Activated CD8-positive, alpha-beta memory T cell treated with anti-CD3 and anti-CD28 coated beads, Interleukin-2, amount 50 U/mL, for 4 hours (primary cell): ENCODE data around the gene MC1R.

Experiments
- DNase-seq: peaks from one replicate; pipeline ENCODE4 v3.0.0-alpha.2; 2020

The MC1R gene

DNA sequence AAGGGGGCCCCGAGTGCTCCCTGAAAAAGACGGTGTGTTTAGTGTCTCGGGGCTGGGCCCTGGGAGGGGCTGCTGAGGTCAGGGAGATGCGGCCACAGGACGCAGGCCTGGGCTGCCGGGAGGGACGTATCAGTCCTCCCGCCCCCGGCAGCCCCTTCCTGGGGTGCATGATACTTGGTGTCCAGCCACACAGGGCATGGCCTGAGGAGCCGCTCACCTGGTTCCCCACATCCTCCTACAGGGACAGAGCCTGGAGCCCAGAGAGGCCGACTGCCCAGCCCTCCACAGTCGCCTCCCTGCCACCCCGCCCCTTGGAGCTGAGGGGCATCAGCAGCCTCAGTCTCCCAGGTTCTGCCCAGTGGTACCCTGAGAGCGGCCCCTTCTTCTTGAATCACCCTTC lies 17.8 kb downstream of the MC1R start:
- DNase-seq: no peak

DNA sequence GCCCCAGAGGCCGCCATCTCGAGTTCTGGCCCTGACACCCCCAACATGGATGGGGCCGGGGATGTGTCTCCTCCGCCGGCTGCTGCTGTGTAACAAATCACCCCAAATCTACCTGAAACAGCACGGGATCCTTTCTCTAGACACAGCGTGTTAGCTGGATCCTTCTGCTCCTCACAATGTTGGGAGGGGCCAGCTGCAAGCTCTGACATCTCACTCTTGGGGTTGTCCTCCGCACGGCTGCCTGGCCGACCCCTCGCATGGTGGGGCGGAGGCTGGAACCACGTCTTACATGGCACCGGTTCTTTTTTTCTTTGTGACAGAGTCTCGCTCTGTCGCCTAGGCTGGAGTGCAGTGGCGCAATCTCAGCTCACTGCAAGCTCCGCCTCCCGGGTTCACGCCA lies 18.3 kb downstream of the MC1R start:
- DNase-seq: no peak

DNA sequence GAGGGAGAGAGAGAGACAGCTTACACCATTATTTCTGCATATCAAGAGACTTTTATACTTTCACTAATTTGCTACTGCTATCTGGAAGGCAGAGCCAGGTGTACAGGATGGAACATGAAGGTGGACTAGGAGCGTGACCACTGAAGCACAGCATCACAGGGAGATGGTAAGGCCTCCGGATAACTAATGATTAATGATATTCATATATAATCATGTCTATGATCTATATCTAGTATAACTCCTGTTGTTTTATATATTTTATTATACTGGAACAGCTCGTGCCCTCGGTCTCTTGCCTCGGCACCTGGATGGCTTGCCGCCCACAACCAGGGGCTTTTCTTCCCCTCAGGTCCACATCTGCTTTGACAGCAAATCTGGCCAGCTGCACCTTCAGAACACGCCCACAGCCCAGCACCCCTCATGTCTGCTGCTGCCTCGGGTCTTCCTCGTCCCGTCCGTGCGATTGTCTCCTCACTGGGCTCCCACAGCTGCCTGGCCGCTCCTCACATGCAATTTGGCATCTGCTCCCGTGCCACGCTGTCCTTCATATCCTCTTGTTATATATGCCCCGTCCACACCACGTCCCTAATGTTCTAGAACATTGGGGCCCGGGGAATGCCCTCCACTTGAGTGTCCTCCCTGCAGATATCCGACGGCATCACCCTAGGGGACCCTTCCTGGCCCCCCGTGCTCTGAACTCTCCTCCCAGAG lies 19.7 kb downstream of the MC1R start:
- DNase-seq: no peak

DNA sequence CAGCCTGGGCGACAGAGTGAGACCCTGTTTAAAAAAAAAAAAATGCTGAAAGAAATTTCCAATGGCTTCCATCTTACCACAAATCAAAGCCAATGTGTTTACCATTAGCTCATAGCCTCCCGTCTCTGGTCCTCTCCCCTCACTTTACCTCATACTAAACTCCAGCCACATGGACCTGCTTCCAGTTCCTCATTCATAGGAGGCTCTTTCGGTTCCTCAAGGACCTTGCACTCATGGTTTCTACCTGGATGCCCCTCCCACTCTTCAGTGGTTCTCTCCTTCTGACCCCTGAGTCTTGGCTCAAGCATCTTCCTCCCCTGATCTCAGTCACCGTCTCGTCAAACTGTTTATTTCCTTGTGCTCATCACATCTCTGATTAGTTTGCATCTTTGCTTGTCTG lies 26.1 kb downstream of the MC1R start:
- no peak for DNase-seq

DNA sequence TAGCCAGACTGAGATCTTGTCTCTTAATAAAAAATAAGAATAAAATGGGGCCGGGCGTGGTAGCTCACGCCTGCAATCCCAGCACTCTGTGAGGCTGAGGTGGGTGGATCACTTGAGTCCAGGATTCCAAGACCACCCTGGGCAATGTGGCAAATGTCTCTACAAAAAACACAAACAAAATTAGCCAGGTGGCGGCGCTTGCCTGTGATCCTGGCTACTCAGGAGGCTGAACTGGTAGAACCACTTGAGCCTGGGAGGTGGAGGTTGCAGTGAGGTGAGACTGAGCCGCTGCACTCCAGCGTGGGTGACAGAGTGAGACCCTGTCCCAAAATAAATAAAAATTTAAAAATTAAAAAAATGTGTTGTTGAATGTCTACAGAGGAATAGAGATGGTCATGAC lies 27.0 kb downstream of the MC1R start:
- no peak for DNase-seq

DNA sequence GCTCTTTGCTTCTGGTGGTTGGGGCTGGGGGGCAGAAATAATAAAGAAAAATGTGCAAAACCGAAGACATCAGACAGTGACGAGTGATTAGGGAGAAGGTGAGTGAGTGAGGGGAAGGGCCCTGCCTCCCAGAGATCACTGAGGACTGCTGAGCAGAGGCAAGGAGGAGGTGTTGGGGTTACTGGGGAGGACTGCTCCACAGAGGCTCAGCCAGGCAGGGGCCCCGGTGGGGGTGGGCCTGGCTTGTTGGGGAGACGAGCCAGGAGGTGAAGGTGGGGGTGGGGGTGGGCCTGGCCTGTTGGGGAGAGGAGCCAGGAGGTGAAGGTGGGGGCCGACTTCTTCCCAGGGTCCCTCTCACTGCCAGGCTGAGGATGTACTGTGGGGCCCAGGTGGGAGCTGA lies 27.9 kb downstream of the MC1R start:
- DNase-seq: no peak

DNA sequence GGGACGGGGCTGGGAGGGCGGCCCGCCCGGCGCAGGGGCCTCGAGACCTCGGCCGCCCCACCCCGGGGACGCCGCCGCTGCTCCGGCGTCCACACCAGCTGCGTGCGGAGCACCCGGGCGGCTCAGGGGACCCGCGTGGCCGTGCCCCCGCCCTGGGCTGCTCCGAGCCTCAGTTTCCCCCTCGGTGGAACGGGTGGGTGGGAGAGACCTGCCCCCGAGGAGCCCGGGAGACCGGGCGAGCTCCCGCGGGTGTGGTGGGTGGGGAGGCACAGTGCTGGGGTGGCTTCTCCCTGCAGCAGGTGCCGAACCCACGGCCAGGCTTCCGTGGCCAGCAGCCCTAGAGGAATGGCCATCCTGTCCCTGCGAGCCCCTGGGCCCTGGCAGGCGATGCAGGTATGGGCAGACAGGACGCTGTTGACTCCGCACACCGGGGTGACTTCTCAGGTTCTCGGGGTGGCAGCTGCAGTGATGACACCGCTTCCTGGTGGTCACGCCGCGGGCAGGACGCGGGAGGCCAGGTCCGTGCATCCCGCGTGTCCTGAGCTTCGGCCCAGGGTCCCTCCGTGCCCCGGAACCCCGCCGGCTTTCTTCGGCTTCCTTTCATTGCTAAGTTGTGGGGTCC lies 30.6 kb downstream of the MC1R start:
- DNase-seq: no peak

DNA sequence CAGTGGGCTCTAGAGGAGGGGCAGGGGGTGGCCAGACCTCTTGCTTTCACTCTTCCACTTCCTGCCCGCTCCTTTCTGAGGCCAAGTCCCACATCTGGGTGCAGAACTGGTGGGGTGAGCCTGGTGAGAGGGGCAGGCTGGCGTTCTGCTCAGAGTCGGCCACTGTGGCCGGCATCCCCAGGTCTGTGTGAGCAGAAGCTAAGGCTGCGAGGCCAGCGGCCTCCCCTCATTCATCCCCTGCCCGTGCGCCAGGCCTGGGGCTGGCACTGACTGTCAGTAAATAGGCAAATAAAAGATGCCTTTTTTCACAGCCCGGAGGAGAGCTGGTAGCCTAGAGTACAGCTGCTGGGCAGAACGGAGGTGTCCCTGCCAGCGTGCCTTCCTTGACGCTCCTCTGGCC lies 31.1 kb downstream of the MC1R start:
- DNase-seq: no peak

DNA sequence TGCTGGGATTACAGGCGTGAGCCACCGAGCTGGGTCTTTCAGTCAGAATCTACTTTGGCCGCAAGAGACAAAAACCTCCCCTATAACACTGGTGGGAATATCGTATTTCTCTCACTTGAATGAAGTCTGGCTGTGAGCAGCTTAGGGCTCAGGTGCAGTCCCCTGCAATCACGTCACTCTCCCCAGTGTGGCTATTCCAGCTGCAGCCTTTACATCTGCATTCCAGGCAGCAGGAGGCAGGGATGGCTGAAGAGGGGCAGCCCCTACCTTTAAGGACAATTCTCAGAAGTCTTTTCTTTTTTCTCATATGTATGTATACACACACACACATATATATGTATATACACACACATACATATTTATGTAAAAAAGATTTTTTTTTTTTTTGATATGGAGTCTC lies 32.8 kb downstream of the MC1R start:
- no peak for DNase-seq

DNA sequence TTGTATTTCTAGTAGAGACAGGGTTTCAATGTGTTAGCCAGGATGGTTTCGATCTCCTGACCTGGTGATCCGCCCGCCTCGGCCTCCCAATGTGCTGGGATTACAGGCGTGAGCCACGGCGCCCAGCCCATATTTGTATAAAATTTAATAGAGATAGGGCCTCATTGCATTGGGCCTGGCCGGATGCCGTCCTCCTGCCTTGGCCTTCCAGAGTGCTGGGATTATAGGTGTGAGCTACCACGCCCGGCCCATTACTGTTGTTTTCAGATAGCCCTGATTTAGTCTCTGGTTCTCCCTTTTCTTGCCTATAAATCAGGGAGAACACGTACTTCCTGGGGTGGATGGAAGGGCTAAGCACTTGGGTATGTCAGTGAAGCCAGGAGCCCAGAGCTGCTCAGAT lies 33.4 kb downstream of the MC1R start:
- DNase-seq: no peak

DNA sequence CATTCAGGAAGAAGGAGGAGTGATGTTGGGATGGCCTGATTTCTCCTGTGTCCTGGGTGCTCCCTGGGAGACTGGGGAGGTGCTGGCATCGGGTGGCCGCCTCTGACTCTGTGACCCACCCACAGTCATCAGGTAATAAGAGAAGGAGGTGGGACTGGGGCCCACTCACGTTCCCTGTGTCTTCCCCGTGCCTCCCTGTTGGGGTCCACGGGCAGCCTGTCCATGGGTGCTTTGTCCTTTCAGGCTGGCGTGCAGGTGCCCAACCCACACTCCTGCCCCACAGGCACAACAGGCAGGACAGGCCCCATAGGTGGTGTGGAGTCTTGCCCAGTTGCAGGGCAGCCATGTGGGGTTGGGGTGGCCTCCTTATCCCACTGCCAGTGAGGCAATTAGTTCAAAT lies 33.9 kb downstream of the MC1R start:
- DNase-seq: no peak

DNA sequence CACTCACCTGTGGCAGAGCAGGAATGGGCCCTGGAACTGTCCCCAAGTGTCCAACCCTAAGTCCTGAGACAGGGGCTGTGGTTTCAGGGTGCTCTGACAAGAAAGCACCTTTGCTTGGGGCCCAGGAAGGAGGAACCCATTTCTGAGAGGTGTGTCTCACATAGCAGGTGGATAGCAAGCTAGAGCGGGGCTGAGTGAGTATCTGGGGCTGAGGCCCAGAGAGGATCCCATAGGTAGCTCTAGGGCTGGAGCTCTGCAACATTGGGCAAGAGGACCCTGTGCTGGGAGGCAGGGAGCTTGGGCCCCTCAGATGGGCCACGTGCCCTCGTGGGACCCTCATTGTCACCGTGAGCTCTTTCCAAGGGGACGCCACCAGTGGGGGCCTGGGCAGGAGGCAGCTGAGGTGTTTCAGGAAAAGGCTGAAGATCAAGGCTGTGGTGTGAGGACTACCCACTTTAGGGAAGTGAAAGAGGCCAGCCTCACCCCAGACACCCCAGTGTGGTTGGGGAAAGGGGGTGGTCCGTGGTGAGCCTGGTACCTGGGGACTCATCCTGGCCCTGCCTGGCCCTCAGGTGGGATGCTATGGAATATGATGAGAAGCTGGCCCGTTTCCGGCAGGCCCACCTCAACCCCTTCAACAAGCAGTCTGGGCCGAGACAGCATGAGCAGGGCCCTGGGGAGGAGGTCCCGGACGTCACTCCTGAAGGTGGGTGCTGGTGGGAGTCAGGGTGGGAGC lies 35.2 kb downstream of the MC1R start:
- DNase-seq: no peak

DNA sequence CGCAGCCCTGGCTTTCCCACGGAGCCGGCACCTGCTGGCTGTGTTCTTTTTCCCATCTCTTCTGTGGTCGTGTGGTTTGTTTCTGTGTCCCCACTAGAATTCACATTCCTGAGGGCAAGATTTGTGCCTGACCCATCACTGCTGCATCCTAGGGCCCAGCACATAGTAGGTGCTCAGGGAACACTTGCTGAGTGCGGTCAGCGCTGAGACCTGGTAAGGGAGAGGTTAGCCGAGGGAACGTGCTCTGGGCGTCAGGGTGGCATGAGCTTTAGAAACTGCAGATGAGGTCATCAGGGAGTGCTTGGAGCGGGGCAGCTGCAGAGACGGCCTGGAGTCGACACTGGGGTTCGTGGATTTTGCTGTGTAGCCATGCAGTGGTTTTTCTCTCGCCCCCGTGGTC lies 35.8 kb downstream of the MC1R start:
- DNase-seq: no peak

DNA sequence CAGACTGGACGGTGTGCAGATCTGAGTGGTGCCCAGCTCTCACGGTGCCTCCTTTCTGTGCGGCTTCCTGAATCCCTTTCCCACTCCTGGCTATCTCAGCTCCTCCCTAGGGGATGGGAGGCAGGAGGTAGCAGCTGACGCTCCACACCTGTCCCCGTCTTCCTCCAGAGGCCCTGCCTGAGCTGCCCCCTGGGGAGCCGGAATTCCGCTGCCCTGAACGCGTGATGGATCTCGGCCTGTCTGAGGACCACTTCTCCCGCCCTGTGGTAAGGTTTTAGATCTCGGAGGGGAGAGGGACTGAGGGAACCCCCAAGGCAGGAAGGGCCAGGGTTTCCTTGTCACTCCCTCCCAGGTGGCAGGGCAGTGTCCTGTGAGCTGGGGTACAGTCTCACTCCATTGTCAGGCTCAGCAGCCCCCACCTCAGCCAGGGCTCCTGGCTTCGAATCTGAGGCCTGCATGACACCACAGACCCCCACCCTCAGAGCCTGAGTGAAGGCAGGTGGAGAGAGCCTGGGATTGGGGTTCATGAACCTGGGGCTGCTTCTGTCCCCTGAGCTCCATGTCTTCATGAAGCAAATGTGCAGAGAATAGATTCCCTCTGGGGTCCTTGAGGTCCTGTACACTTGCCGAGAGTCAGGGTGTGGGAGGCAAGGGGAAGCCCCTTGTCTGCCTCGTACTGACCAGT lies 36.5 kb downstream of the MC1R start:
- DNase-seq: no peak

DNA sequence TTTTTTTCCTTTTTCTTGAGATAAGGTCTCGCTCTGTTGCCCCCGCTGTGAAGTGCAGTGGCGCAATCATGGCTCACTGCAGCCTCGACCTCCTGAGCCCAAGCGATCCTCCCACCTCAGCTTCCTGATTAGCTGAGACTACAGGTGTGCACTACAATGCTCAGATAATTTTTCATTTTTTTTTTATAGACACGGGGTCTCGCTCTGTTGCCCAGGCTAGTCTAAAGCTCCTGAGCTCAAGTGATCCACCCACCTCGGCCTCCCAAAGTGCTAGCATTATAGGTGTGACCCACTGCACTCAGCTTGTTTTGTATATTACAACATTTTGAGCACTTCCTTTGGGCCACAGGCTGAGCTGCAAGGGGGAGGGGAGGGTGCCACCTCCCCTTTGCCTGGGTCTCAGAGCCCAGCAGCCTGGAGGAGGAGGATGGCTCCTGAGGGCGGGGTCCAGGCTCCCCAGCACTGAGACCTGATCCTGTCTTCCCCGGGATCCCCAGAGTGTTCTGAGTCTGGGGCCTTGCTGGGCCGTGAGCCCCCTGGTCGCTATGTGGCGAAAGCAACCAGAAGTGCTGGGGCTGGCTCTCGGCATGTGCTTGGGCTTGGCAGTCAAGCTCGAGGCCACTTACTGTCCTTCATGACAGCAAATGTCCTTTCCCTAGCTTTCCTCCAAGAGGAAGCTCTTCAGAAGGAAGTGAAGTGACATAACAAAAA lies 38.0 kb downstream of the MC1R start:
- no peak for DNase-seq

DNA sequence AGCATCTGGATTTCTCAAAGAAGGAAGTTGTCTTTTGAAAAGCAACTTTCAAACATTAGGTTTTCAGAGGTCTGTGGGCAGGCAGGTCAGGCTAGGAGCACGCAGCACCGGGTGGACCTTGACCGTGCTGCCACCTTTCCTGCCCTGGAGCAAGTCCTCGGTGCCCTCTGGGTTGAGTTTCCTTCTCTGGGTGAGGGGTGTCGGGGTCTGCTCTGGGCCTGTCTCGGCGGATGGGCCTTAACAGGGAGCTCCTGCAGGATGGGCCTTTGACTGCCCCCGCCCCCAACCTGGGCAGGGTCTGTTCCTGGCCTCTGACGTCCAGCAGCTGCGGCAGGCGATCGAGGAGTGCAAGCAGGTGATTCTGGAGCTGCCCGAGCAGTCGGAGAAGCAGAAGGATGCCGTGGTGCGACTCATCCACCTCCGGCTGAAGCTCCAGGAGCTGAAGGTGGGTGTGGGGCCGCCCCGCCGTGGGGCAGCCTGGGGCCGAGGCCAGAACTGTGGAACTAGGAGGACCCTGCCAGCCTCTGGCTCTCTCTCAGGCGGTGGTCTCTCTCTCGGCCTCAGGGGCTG lies 38.6 kb downstream of the MC1R start:
- no peak for DNase-seq

DNA sequence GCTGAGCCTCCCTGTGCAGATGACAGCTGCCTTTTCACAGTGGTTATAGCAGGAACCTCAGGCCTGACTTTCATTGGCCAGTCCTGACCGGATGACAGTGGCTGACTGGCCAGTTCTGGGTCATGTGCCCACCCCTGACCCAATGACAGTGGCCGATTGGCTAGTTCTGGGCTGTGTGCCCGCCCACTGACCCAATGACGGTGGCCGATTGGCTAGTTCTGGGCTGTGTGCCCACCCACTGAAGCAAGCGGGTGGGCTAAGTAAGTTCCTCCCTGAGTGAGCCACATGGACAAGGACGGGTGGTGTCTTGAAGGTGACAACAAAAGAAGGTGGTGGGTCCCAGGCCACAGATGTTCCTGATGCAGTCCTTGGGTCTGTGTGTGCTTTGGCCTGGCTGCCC lies 39.4 kb downstream of the MC1R start:
- DNase-seq: no peak

DNA sequence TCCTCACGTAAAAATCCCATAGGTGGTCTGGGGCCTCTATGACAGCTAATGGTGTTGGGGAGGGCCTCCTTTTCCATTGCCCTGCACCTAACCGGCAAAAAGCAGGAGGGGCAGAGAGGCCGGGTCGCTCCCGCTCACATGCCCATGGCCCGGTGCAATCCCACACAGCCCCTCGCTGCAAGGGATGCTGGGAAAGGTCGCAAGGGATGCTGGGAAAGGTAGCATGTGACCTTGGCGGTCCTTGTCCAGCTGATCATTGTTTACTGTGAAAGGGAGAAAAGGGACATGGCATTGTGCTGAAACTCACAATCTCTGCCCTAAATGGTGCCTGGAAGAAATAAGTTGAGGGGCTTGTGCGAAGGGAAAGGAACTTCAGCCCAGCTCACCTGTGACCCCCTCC lies 39.9 kb downstream of the MC1R start:
- no peak for DNase-seq

DNA sequence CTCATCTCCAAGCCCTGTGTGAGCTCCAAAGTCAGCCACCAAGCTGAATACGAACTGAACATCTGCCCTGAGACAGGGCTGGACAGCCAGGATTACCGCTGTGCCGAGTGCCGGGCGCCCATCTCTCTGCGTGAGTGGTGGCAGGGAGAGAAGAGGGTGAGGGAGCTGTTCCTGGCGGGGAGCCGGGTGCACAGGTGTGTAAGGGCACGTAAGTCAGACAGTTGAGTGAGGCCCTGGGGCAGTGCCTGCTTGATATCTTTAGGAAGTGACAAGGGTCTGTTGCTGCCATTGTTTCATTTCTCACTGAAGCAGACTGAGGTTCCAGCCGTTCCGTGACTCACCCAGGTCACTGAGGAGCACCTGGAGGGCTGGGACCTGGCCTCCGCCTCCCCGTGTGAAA lies 42.3 kb downstream of the MC1R start:
- no peak for DNase-seq

DNA sequence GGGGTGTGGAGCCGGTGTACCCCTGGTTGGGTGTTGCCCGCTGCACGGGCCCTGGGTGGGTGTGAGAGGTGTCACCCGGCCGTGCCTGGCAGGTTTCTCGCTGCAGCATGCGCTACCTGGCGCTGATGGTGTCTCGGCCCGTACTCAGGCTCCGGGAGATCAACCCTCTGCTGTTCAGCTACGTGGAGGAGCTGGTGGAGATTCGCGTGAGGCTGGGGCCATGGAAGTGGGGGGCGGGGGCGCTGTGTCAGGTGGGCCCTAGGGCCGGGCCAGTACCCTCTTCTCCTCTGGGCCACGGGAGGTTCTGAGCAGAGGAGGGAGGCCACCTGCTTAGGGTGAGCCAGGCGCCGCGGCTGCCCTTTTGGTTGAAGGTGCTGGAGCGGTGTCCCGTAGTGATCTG lies 43.3 kb downstream of the MC1R start:
- DNase-seq: no peak

DNA sequence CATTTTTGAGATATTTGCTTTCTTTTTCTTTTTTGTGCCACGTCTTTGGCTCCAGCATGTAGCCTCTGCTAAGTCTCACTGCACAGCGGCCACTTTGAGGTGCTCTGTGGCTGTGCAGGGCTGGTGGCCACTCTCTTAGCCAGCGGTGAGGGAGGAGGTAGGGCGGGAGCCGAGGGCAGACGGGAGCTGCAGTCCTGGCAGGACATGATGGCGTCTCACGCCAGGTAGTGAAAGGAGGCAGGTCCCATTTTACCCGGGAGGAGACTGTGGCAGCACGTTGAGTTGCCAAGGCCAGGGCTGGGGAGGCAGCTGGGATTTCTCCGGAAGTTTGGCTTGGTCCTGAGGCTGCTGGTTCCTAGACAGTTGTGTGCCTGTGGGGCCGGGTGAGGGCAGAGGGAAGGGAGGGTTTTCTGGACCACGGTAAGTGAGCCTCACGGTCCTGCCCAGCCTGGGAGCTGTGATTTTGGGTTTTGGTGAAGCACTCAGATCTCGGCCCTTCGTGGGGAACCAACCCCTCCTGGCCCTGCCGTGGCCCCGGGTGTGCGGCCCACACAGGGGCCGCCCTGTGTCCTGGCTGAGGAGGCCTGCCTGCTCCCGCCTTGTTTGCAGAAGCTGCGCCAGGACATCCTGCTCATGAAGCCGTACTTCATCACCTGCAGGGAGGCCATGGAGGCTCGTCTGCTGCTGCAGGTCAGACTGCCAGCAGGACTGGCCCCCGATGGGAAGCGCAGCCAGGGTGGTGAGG lies 44.3 kb downstream of the MC1R start:
- no peak for DNase-seq

DNA sequence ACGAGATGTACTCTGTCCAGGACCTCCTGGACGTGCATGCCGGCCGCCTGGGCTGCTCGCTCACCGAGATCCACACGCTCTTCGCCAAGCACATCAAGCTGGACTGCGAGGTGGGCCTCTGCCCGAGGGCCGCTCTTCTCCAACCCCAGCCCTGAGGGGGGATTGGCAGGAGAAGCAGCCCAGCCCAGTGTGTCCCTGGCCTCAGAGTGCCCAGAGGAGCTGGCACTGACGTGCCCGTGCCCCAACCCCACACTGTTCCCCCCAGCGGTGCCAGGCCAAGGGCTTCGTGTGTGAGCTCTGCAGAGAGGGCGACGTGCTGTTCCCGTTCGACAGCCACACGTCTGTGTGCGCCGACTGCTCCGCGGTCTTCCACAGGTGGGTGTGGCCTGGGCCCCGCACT lies 45.5 kb downstream of the MC1R start:
- no peak for DNase-seq
